Neural cell (in vitro differentiated cells): ENCODE measurements around the gene MDGA2.

Experiments used
- POLR2AphosphoS5 ChIP-seq: IDR thresholded peaks from 2 replicates; pipeline ENCODE4 v1.6.1; 2012
- TF ChIP-seq, protein P1 (sequence below): IDR thresholded peaks from 2 replicates; pipeline ENCODE4 v1.6.1; 2012; ENCODE audit warnings: borderline replicate concordance

DNA sequence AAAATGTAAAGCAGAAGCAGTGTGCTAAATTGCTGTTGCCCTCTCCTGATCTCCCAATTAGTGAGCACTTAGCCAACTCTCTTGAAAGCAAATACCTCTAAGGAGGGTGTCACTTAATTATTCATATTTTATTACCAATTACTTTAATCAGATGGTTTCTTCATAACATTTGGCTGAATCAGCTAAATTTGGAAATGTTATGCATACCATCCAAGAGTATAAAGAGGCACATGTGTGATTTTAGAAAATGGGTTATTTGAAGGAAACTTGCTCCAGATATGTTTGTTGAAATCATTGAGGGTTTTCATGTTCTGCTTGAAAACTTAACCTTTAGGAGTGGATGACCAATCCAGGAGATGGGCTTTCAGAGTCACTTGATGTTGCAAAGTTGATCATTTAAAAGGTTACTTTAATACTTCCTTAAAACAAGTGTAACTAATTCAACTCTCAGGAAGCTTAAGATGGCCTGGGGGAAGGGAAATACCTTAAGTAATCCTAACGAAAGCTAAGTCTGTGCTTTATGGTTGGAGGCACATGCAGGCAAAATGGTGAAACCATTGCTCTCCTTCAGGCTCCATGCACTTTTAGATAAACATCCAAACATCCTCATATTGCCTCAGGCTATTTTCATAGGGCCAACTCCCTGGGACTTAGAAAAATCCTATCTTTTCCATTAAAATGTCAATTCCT lies 434.5 kb downstream of the MDGA2 start:
- TF ChIP-seq, protein P1, sequence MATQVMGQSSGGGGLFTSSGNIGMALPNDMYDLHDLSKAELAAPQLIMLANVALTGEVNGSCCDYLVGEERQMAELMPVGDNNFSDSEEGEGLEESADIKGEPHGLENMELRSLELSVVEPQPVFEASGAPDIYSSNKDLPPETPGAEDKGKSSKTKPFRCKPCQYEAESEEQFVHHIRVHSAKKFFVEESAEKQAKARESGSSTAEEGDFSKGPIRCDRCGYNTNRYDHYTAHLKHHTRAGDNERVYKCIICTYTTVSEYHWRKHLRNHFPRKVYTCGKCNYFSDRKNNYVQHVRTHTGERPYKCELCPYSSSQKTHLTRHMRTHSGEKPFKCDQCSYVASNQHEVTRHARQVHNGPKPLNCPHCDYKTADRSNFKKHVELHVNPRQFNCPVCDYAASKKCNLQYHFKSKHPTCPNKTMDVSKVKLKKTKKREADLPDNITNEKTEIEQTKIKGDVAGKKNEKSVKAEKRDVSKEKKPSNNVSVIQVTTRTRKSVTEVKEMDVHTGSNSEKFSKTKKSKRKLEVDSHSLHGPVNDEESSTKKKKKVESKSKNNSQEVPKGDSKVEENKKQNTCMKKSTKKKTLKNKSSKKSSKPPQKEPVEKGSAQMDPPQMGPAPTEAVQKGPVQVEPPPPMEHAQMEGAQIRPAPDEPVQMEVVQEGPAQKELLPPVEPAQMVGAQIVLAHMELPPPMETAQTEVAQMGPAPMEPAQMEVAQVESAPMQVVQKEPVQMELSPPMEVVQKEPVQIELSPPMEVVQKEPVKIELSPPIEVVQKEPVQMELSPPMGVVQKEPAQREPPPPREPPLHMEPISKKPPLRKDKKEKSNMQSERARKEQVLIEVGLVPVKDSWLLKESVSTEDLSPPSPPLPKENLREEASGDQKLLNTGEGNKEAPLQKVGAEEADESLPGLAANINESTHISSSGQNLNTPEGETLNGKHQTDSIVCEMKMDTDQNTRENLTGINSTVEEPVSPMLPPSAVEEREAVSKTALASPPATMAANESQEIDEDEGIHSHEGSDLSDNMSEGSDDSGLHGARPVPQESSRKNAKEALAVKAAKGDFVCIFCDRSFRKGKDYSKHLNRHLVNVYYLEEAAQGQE, result no peak
- TF ChIP-seq POLR2AphosphoS5, result no peak
